Neutrophil (primary cell): ENCODE measurements around the gene PAX8.

ENCODE experiments used
- H3K27ac ChIP-seq: fragments of 200-600 bp; sonication (generic); 2 replicates; pipeline ENCODE4 v1.5.1; 2016; ENCODE audit warnings: mild to moderate bottlenecking, moderate library complexity
- H3K27me3 ChIP-seq: fragments of 200-600 bp; sonication (generic); 2 replicates; pipeline ENCODE4 v1.6.0; 2016; ENCODE audit warnings: mild to moderate bottlenecking
- H3K36me3 ChIP-seq: fragments of 200-600 bp; sonication (generic); 2 replicates; pipeline ENCODE4 v1.5.1; 2017
- H3K4me1 ChIP-seq, 2 experiments: fragments of 200-600 bp in 1 of 2; sonication (generic) in 1 of 2; 1 replicate in 1 of 2; 2 replicates in 1 of 2; pipeline versions ENCODE4 v1.5.1 to v1.6.1; 2013 to 2016; ENCODE audit warnings: low read depth in 1 of 2, low read length in 1 of 2, mild to moderate bottlenecking in 1 of 2, moderate library complexity in 1 of 2; ENCODE audit not compliant: control insufficient read depth in 1 of 2, insufficient read depth in 1 of 2
- H3K4me3 ChIP-seq, 2 experiments: fragments of 200-600 bp in 1 of 2; sonication (generic) in 1 of 2; 1 replicate in 1 of 2; 2 replicates in 1 of 2; pipeline ENCODE4 v1.5.1; 2013 to 2016; ENCODE audit warnings: low read depth in 1 of 2, low read length in 1 of 2, mild to moderate bottlenecking in 1 of 2, moderate library complexity in 1 of 2
- H3K9me3 ChIP-seq: fragments of 200-600 bp; sonication (generic); 2 replicates; pipeline ENCODE4 v1.5.1; 2016
- TF ChIP-seq, protein P1 (sequence below): fragments of 200-600 bp; sonication (generic); IDR thresholded peaks from 2 replicates; pipeline ENCODE4 v1.5.1; 2016; ENCODE audit warnings: antibody characterized with exemption

The PAX8 gene

DNA sequence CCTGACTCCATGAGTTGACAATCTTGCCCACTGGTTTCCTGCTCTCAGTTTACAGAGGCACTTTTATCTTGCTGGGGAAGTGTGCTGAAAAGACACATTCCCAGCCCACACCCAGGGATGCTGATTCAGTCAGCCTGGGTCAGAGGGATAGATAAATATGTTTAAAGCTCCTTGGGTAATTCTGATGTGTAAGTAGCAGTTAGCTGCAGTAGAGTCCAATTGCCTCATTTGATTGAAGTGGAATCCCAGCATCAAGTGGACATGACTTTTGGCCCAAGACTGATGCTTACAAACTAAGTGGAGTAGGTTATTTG, 75.5 kb downstream of the PAX8 start:
- TF ChIP-seq, protein P1, sequence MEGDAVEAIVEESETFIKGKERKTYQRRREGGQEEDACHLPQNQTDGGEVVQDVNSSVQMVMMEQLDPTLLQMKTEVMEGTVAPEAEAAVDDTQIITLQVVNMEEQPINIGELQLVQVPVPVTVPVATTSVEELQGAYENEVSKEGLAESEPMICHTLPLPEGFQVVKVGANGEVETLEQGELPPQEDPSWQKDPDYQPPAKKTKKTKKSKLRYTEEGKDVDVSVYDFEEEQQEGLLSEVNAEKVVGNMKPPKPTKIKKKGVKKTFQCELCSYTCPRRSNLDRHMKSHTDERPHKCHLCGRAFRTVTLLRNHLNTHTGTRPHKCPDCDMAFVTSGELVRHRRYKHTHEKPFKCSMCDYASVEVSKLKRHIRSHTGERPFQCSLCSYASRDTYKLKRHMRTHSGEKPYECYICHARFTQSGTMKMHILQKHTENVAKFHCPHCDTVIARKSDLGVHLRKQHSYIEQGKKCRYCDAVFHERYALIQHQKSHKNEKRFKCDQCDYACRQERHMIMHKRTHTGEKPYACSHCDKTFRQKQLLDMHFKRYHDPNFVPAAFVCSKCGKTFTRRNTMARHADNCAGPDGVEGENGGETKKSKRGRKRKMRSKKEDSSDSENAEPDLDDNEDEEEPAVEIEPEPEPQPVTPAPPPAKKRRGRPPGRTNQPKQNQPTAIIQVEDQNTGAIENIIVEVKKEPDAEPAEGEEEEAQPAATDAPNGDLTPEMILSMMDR = no peak
- no peak overlapping the region for H3K4me3 ChIP-seq
- peaks cover 0 to 16% of the 10 kb centered on the region in 2 experiments for H3K4me1 ChIP-seq
- peak overlapping the region; percentile 55 for H3K27ac ChIP-seq
- H3K27me3 ChIP-seq = no peaks in the 10 kb centered on the region
- H3K9me3 ChIP-seq = no peaks in the 10 kb centered on the region
- H3K36me3 ChIP-seq = peaks cover 63% of the 10 kb centered on the region

DNA sequence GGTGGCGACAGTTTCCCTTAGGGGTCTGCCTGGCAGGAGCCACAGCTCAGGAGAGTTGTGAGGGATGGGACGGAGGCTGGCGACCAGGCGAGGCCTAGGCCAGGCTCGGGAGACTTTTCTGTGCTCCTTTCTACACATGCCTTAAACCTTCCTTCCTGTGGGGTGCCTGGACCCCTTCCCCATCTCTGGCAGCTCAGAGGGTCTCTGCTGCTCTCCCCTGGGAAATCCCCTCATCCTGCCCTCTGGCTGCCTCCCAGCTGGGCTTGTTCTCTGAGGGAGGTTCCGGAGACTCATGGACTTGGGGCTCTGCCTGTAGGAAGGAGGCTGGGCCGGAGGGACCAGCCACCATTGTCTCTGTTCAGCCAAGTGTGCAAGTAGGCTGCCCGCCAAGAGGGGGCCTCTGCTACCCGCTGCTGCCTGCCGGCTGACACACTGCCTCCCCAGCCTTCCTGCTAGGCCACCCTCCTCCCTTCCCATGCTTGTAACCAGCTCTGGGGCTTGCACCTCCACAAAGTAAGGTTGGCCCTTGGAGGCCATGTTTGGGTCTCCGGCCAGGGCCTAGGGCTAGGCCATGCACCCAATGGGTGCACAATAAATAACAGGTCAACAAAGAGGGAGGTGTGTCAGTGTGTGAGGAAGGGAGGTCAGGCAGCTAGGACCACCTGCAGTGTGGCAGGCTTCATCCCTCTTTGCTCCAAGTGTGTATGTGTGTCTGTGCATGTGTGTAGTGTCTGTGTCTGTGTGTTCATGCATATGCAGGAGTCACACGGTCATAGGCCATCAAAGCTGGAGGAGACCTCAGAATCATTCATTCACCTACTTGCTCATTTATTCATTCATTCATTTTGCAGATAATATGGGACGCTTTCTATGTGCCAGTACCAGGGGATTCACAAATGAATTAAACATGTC, 76.2 kb downstream of the PAX8 start:
- H3K36me3 ChIP-seq = peaks cover 70% of the 10 kb centered on the region

DNA sequence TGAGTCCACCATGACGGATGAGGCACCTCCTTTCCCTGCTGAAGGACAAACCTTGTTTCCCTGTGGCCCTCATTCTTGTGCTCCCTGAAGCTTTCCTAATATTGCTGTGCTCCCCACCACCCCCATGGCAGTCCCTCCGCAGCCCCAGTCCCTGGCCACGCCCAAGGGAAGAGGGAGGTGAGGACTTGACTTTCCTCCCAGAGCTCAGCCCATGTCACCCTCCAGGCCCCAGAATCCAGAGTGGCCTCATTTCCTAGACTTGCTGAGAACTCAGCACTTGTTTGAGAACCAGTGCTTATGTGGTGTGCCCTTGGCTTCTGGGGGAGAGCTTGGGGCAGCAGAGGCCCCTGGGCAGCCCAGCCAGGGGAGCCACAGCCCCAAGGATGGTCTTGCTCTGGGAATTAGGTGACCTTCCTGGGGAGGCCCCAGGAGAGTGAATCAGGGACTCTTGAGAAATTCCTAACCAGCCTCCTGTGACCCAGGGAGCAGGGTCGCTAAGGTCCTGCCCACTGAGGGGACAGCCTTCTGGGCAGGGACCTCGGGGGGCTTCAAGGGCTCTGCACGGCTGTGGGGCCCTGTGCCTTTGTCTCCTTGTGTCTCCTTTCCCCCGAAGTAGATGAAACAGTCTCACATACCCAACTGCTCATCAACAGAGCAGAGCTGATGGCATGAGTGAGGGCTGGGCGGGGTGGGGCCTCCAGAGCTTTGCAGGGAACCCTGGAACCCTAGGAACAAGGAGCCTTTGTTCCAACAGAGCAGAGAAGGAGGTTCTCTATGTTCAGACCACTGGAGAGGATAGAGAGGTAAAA, 77.0 kb downstream of the PAX8 start:
- Histone ChIP-seq H3K27ac (peak overlapping the region; percentile 55), H3K27me3 (no peaks in the 10 kb centered on the region), H3K4me1 (peaks cover 0 to 16% of the 10 kb centered on the region in 2 experiments), H3K36me3 (peaks cover 78% of the 10 kb centered on the region), H3K4me3 (no peak overlapping the region), H3K9me3 (no peaks in the 10 kb centered on the region)
- TF ChIP-seq, protein P1 = no peak

More for the DNA sequence above, 76.2 kb downstream of the PAX8 start:
- H3K9me3 ChIP-seq = no peaks in the 10 kb centered on the region
- H3K4me3 ChIP-seq = no peak overlapping the region
- peaks cover 0 to 16% of the 10 kb centered on the region in 2 experiments for H3K4me1 ChIP-seq
- H3K27ac ChIP-seq = peak overlapping the region; percentile 55
- TF ChIP-seq, protein P1 = no peak
- no peaks in the 10 kb centered on the region for H3K27me3 ChIP-seq

DNA sequence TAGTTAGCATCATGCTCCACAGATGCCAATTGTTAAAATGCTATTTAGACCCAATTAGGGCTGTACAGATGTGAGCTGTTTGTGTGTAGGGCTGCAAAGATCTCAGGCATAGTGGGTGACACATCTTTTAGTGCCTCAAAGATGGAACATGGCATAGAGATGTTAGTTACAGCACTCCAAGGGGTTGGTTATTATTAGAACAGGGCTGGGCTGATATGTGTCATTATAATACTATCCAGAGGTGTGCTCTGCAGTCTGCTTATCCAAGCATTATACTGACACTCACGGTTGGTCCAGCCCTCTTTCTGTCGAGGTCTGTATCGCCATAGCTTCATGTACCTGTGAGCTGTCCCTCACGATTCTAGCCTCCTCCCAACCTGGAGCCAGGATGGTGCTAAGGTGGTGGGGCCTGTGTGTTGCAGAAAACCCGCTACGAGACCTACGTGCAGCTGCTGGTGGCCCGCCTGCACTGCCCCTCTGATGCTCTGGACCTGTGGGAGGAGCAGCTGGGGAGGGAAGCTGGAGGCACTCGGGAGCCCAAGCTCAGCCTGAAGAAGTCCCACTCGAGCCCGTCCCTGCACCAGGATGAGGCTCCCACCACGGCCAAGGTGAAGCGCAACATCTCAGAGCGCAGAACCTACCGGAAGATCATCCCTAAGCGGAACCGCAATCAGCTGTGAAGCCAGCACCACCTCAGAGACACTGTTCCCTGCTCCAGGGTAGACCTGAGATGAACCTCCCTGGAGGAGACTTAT, 77.8 kb downstream of the PAX8 start:
- Histone ChIP-seq H3K4me3 (no peak overlapping the region), H3K27me3 (no peaks in the 10 kb centered on the region), H3K36me3 (peaks cover 86% of the 10 kb centered on the region), H3K4me1 (peaks cover 0 to 16% of the 10 kb centered on the region in 2 experiments), H3K9me3 (no peaks in the 10 kb centered on the region), H3K27ac (peak overlapping the region; percentile 55)
- TF ChIP-seq, protein P1 = no peak

DNA sequence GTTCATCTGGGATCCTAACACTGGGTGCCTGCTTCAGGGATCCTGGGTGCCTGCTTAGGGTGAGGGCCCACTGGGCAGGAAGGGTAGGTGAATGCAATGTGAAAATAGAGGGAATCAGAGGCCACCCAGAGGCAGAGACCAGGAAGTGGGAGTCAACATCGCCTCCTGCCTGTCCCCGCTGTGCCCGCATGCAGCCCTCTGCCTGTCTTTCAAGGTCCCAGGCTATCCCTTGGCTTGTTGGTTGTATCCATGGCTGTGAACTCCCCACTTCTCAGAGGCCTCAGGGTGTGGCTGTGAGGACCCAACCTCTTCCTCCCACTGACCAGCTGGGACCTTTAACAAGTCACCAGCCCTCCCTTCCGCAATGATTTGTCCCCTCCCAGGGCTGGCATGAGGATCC, 78.5 kb downstream of the PAX8 start:
- H3K36me3 ChIP-seq = peaks cover 93% of the 10 kb centered on the region
- no peak overlapping the region for H3K27ac ChIP-seq
- no peaks in the 10 kb centered on the region for H3K27me3 ChIP-seq
- TF ChIP-seq, protein P1 = no peak
- H3K4me3 ChIP-seq = no peak overlapping the region
- H3K9me3 ChIP-seq = no peaks in the 10 kb centered on the region
- peaks cover 0 to 16% of the 10 kb centered on the region in 2 experiments for H3K4me1 ChIP-seq
